ENCODE data around the gene SH2D4B.

DNA sequence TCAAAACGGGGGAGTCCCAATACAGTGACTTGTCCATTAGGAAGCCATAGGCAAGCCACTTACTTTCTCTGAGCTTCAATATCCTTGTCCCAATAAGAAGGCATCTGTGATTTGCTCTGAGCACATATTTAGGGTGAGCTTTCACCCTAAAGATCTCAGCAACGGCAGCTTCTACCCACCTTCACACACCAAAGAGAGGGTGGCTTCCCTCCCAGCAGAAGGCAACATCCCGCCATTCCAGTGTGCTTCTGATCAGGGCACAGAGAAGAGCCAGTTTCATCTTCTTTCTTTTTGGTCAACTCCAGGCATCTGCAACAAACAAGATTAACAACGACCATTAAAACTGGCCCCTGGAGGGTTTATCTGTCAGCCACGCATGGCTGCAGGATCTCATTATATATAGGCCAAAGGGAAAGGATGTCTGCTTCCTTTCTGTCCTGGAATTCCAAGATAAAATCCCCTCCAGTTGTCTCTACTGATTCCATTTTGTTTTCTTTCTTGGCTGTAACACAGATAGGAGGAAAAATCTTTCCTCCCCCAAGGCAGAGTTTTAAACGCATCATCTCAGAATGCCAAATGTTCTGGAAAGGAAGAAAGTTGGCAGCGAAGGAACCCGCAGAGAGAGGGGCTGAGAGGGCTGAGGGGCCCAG lies 491 bp upstream of the SH2D4B start:
- TF ChIP-seq, protein P1, sequence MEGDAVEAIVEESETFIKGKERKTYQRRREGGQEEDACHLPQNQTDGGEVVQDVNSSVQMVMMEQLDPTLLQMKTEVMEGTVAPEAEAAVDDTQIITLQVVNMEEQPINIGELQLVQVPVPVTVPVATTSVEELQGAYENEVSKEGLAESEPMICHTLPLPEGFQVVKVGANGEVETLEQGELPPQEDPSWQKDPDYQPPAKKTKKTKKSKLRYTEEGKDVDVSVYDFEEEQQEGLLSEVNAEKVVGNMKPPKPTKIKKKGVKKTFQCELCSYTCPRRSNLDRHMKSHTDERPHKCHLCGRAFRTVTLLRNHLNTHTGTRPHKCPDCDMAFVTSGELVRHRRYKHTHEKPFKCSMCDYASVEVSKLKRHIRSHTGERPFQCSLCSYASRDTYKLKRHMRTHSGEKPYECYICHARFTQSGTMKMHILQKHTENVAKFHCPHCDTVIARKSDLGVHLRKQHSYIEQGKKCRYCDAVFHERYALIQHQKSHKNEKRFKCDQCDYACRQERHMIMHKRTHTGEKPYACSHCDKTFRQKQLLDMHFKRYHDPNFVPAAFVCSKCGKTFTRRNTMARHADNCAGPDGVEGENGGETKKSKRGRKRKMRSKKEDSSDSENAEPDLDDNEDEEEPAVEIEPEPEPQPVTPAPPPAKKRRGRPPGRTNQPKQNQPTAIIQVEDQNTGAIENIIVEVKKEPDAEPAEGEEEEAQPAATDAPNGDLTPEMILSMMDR (IDR thresholded peaks at IDR 0.05), result no peak
- no peak for TF ChIP-seq POLR2A (IDR thresholded peaks at IDR 0.05)
